Activated CD4-positive, alpha-beta memory T cell treated with anti-CD3 and anti-CD28 coated beads, Interleukin-2, amount 10 ng/mL, durations not matched to agents 7 days and 5 days (primary cell): ENCODE data around the gene SPG21. TPM values are rescaled to one million over a fixed set of nuclear protein-coding genes. Genes with fewer than 3 reads are reported as not detected.

Source experiments
- CTCF ChIA-PET: fragments of 350-600 bp; sonication (Branson Sonifier 250); formaldehyde crosslinking; loops from one replicate; lab custom pipeline; 2021; ENCODE audit warnings: antibody characterized with exemption, inconsistent platforms; lab: Charles Lee
- POLR2A ChIA-PET: fragments of 350-600 bp; sonication (Branson Sonifier 250); formaldehyde crosslinking; loops from one replicate; lab custom pipeline; 2021; ENCODE audit warnings: antibody characterized with exemption; lab: Charles Lee
- DNase-seq: peaks from one replicate; pipeline ENCODE4 v3.0.0-alpha.2; 2020
- H3K27ac Mint-ChIP-seq: one replicate; pipeline ENCODE4 v1.8.0; 2021; ENCODE audit warnings: mild to moderate bottlenecking, mixed read lengths
- H3K27me3 Mint-ChIP-seq: one replicate; pipeline ENCODE4 v1.8.0; 2021; ENCODE audit warnings: mixed read lengths
- H3K36me3 Mint-ChIP-seq: one replicate; pipeline ENCODE4 v1.8.0; 2021; ENCODE audit warnings: low read depth, mixed read lengths
- H3K4me1 Mint-ChIP-seq: one replicate; pipeline ENCODE4 v1.8.0; 2021; ENCODE audit warnings: mixed read lengths
- H3K4me3 Mint-ChIP-seq: one replicate; pipeline ENCODE4 v1.8.0; 2021; ENCODE audit warnings: mild to moderate bottlenecking, mixed read lengths
- H3K9me3 Mint-ChIP-seq: one replicate; pipeline ENCODE4 v1.8.0; 2021; ENCODE audit warnings: mixed read lengths
- total RNA-seq, 2 experiments: library from RNA; stranded (reverse); gene quantifications; one replicate each; pipeline ENCODE4 v1.2.3, GENCODE V29; 2021

Gene SPG21, protein sequence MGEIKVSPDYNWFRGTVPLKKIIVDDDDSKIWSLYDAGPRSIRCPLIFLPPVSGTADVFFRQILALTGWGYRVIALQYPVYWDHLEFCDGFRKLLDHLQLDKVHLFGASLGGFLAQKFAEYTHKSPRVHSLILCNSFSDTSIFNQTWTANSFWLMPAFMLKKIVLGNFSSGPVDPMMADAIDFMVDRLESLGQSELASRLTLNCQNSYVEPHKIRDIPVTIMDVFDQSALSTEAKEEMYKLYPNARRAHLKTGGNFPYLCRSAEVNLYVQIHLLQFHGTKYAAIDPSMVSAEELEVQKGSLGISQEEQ
- total RNA-seq = 10 to 100 TPM; 55.6 to 57.2 TPM

DNA sequence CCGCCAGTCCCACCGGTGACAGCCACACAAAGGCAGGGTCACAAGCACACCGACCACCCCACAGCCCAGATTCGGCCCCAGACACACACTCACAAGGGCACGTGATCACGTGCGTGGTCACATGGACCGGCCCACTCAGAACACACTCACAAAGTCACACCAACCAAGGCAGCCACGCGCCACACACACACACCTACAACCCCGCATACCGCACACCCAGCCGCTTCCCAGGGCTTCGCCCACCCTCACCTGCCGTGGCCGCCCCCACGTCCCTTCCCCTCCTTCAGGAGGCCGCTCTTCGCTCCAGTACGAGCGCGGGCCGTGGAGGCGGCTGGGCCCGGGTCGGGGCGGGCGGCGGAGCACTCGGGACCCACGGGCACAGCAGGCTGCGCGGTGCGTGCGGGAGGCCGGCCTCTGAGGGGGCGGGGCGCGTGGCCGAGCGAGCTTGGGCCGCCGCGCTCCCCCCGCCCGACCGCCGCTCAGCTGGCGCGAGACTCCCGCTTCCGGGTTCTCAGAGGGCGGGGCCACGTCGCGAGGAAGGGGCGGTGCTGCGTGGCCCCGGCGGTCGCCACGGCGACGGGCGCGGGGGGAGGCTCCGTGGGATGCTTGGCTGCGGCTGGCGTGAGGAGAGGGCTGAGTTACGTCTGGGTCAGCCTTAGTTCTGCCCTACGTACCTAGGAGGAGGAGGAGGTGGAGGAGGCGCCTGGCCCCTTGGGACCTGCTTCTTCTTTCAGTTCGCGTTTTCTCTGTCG lies at the start of gene SPG21:
TSS of gene SPG21 (minus strand) at position 499 of the 752 bp plus-strand sequence. CDS start 6,345 bp downstream, outside the sequence.
- POLR2A ChIA-PET = interaction anchor here (0.6 to 4.7 kb wide), 14 partner anchors 8 to 896 kb away, joined by 3 to 28 read pairs (median 4); partner anchors contain the start of genes CIAO2A, CLPX, PARP16 and RNU5B-1
- H3K27ac Mint-ChIP-seq = peak within 1 kb of the TSS; percentile 88
- H3K36me3 Mint-ChIP-seq = peaks cover 13% of the 10 kb centered on the region
- CTCF ChIA-PET = interaction anchor here (1.4 to 1.6 kb wide), 2 partner anchors 9 to 19 kb away, joined by 3 to 4 read pairs; no protein-coding TSS in a partner anchor
- H3K9me3 Mint-ChIP-seq = no peaks in the 10 kb centered on the region
- peak within 1 kb of the TSS; percentile 99 for H3K4me3 Mint-ChIP-seq
- H3K27me3 Mint-ChIP-seq = no peaks in the 10 kb centered on the region
- peaks cover 56% of the 10 kb centered on the region for H3K4me1 Mint-ChIP-seq
- peak; percentile 94 for DNase-seq

DNA sequence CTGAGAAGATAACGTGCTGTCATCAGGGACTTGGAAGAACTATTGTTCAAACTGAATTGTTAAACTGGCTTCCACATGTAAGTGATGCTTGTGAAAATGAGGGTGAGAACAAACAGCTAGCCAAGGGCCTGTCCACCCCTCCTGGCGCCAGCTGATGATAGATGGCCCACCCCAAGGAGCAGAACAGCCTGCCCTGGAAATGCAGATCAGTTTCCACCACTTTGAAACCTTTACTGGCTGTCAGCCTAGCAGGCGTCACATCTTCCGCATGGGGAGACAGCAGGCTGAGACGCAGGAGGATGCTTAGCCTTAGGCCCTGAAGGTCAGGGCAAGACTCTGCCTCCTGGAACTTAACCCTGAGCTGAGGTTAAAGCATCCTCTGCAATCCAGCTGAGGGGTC lies 49.1 kb upstream of the SPG21 start:
- no peak overlapping the region for H3K4me3 Mint-ChIP-seq
- H3K9me3 Mint-ChIP-seq = no peaks in the 10 kb centered on the region
- DNase-seq = no peak
- peaks cover 11% of the 10 kb centered on the region for H3K27me3 Mint-ChIP-seq
- POLR2A ChIA-PET = no interaction called here
- peaks cover 1% of the 10 kb centered on the region for H3K4me1 Mint-ChIP-seq
- H3K27ac Mint-ChIP-seq = no peak overlapping the region
- H3K36me3 Mint-ChIP-seq = no peaks in the 10 kb centered on the region
- CTCF ChIA-PET = interaction anchor here (1.7 kb wide), 1 partner anchor 17 kb away, joined by 3 read pairs; no protein-coding TSS in a partner anchor

DNA sequence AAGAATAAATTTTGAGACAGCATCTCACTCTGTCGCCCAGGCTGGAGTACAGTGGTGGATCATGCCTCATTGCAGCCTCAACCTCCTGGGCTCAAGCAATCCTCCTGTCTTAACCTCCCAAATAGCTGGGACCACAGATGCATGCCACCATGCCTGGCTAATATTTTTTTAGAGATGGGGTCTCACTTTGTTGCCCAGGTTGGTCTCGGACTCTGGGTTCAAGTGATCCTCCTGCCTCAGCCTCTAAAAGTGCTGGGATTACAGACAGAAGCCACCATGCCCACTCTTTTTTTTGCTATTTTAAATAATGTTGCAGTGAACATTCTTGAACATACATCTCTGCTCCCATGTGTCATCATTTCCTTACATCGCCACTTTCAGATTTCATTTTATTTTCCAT lies 48.7 kb upstream of the SPG21 start:
- H3K36me3 Mint-ChIP-seq = no peaks in the 10 kb centered on the region
- peaks cover 10% of the 10 kb centered on the region for H3K27me3 Mint-ChIP-seq
- no peak overlapping the region for H3K4me3 Mint-ChIP-seq
- H3K9me3 Mint-ChIP-seq = no peaks in the 10 kb centered on the region
- peaks cover 4% of the 10 kb centered on the region for H3K4me1 Mint-ChIP-seq
- CTCF ChIA-PET = interaction anchor here (1.7 kb wide), 1 partner anchor 17 kb away, joined by 3 read pairs; no protein-coding TSS in a partner anchor
- no peak for DNase-seq
- H3K27ac Mint-ChIP-seq = no peak overlapping the region
- POLR2A ChIA-PET = no interaction called here

DNA sequence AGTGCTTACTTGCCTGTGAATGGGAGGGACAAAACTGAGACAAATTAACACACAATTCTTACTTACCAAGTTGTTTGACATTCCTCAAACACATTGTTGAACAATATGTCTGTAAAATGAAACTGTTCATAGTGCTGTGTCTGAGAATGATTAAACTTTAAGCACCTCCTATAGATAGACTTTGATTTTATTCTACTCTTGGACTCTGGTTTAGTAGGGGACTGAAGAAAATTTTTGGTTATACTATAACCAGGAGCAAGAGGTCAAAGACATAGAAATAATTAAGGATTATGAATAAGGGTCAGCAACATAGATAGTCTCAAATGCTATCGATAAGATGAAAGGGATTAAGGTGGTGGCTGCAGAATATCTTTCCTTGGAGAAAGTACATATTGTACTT lies 47.6 kb upstream of the SPG21 start:
- Mint-ChIP-seq H3K9me3 (no peaks in the 10 kb centered on the region), H3K27me3 (peaks cover 12% of the 10 kb centered on the region), H3K36me3 (no peaks in the 10 kb centered on the region), H3K4me1 (peaks cover 8% of the 10 kb centered on the region), H3K4me3 (no peak overlapping the region), H3K27ac (no peak overlapping the region)
- no peak for DNase-seq
- ChIA-PET POLR2A (no interaction called here), CTCF (no interaction called here)

DNA sequence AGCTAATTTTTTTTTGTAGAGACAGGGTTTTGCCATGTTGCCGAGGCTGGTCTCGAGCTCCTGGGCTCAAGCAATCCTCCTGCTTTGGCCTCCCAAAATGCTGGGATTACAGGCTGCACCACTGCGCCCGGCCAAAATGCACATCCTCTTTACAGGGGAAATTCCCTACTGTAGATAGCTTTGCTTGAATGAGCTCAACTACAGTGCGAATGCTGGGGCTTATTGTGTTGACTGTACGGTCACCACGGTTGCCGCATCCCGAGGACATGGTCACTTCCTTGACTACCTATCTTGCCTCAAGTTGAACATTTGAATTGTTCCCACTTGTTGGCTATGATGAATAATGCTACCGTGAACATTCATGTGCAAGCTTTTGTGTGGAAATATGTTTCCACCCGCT lies 45.0 kb upstream of the SPG21 start:
- no peaks in the 10 kb centered on the region for H3K36me3 Mint-ChIP-seq
- H3K27ac Mint-ChIP-seq = no peak overlapping the region
- no peak for DNase-seq
- H3K4me3 Mint-ChIP-seq = no peak overlapping the region
- peaks cover 18% of the 10 kb centered on the region for H3K27me3 Mint-ChIP-seq
- H3K9me3 Mint-ChIP-seq = no peaks in the 10 kb centered on the region
- POLR2A ChIA-PET = interaction anchor here (1.5 to 2.0 kb wide), 2 partner anchors 14 to 270 kb away, joined by 5 to 10 read pairs; partner anchors contain the start of gene RNU5B-1
- CTCF ChIA-PET = interaction anchor here (0.6 to 1.7 kb wide), 6 partner anchors 21 to 545 kb away, joined by 3 to 10 read pairs (median 4); partner anchors contain the start of gene CLPX
- peaks cover 8% of the 10 kb centered on the region for H3K4me1 Mint-ChIP-seq

DNA sequence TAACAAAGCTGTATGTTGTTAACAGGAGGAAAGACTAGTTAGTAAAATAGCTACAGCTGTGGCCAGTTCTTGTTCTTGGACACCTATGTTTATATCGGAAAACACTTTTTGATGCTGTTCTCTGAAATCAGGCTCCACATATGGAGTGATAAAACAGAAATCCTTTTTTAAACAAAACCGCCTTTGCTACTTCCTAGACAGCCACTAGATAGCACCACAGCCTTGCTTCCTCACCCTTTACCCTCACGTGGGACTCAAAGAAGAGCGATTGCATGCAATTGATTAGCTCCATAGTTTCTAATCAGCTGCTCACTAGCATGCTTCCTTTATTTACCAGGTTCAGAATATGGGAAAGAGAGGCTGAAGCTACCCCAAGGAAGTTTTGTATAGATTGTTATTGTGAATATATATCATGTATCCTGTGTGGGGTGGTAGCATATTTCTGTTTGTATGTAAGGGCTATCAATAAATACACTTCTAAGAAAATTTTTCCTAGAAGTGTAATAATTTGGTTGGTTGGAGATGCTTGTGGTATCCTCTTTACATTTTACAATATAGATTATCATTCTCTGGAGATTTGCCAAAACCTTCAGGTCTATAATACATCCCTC lies 44.0 kb upstream of the SPG21 start:
- peak; percentile 45 for DNase-seq
- CTCF ChIA-PET = interaction anchor here (0.6 to 1.7 kb wide), 19 partner anchors 8 to 352 kb away, joined by 3 to 14 read pairs (median 4); partner anchors contain the start of genes SLC51B and UBAP1L
- POLR2A ChIA-PET = interaction anchor here (1.0 to 2.0 kb wide), 4 partner anchors 9 to 271 kb away, joined by 3 to 10 read pairs (median 4); partner anchors contain the start of gene RNU5B-1
- Mint-ChIP-seq H3K4me3 (no peak overlapping the region), H3K9me3 (no peaks in the 10 kb centered on the region), H3K27me3 (peaks cover 18% of the 10 kb centered on the region), H3K27ac (no peak overlapping the region), H3K36me3 (no peaks in the 10 kb centered on the region), H3K4me1 (peaks cover 8% of the 10 kb centered on the region)

DNA sequence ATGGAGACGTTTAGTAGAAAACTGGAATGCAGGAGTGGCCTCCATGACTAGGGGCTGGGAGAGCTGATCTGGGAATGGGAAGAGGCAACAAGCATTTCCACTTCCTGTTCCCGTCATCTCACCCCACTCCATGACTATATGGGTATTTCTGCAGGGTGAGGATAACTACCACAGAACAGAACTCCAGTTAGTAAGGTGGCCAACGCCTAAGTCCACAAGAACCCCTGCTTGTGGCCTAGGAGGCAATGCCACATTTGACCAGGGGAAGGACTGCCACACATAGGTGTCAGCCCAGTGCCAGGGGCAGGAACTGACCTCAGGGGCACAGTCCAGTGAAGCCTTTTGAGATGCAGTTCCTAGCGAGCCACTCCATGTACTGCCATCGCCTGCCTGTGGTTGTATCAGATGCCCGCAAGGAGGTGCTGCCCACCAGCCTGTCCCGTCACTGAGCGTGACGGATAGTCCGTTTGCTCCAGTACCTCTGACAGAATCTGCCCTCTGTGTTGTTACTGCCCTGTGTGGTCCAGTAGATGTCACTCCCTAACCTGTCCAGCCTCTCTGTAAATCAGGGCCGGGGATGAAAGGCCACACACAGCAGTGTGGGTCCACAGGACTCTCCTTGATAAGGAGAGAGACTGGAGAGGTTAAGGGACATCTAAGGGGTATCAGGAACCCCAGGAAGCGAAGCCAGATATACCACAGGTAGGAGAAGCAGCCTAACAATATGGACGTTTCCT lies 43.3 kb upstream of the SPG21 start:
- Mint-ChIP-seq H3K27ac (no peak overlapping the region), H3K4me3 (no peak overlapping the region), H3K27me3 (peaks cover 18% of the 10 kb centered on the region), H3K9me3 (no peaks in the 10 kb centered on the region), H3K4me1 (peaks cover 15% of the 10 kb centered on the region), H3K36me3 (no peaks in the 10 kb centered on the region)
- peak; percentile 46 for DNase-seq
- ChIA-PET POLR2A (interaction anchor here (1.0 to 2.0 kb wide), 4 partner anchors 10 to 272 kb away, joined by 3 to 10 read pairs (median 4); partner anchors contain the start of gene RNU5B-1), CTCF (interaction anchor here (0.9 to 1.7 kb wide), 13 partner anchors 8 to 352 kb away, joined by 3 to 14 read pairs (median 4); partner anchors contain the start of gene SLC51B)

DNA sequence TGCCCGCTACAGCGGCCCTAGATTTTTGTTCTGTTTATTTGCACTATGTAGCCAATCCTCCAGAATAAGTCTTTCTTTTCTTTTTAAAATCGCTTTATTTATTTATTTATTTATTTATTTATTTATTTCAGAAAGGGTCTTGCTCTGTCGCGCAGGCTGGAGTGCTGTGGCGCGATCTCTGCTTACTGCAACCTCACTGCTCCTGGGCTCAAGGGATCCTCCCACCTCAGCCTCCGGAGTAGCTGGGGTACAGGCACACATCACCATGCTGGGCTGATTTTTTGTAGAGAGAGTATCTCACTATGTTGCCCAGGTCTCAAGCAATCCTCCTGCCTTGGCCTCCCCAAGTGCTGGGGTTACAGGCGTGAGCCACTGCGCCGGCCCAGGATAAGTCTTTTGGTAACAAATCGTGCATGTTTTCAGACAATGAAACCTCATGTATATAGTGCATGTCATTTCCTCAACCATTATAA lies 40.1 kb upstream of the SPG21 start:
- POLR2A ChIA-PET = no interaction called here
- CTCF ChIA-PET = interaction anchor here (1.8 kb wide), 1 partner anchor 49 kb away, joined by 8 read pairs; no protein-coding TSS in a partner anchor
- no peak for DNase-seq
- Mint-ChIP-seq H3K4me3 (peak overlapping the region; percentile 65), H3K27me3 (peaks cover 18% of the 10 kb centered on the region), H3K27ac (no peak overlapping the region), H3K36me3 (peaks cover 14% of the 10 kb centered on the region), H3K4me1 (peaks cover 23% of the 10 kb centered on the region), H3K9me3 (no peaks in the 10 kb centered on the region)

DNA sequence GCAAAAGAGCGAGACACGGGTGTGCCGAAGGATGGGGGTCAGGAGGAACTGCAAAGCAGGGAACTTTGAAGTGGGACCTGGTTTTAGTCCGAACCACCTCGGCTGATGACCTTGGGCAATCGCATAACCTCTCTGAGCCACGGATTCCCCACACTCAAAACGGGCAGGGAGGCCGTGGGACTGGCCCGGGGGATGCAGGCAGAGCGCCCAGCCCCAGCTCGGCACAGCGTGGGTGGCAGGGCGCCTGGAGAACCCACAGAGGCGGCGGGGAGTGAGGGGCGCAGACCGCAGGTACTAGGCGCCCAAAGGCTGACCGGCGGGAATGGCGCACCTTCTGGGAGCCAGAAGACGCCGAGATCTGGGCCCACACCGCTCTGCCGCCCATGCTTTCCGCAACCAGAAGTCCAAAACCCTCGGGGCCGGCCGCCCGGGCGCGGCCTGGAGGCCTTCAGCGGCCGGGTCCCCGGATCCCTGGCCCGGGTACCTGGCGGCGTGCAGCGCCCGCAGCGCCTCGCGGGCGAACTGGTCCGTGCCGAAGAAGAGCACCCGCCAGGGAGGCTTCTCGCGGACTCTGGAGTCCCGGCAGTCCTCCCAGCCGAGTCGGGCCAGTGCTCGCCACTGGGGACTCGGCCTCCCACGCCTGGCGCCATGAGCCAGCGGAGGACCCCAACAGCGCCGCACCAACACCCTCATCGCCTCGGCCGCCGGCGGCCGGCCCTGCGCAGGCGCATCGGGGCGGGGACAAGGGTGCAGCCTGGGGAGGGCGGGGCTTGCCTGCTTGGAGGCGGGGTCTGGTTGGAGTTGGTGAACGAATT lies 39.4 kb upstream of the SPG21 start, which contains the start of gene MTFMT:
TSS of gene MTFMT (minus strand) at position 719 of the 815 bp plus-strand sequence. CDS start at position 693, 26 bp downstream.
- peak; percentile 93 for DNase-seq
- peak within 1 kb of the TSS; percentile 81 for H3K4me3 Mint-ChIP-seq
- no peaks in the 10 kb centered on the region for H3K9me3 Mint-ChIP-seq
- H3K27me3 Mint-ChIP-seq = peaks cover 18% of the 10 kb centered on the region
- CTCF ChIA-PET = no interaction called here
- peaks cover 18% of the 10 kb centered on the region for H3K36me3 Mint-ChIP-seq
- POLR2A ChIA-PET = no interaction called here
- peak within 1 kb of the TSS; percentile 48 for H3K27ac Mint-ChIP-seq
- peaks cover 24% of the 10 kb centered on the region for H3K4me1 Mint-ChIP-seq

DNA sequence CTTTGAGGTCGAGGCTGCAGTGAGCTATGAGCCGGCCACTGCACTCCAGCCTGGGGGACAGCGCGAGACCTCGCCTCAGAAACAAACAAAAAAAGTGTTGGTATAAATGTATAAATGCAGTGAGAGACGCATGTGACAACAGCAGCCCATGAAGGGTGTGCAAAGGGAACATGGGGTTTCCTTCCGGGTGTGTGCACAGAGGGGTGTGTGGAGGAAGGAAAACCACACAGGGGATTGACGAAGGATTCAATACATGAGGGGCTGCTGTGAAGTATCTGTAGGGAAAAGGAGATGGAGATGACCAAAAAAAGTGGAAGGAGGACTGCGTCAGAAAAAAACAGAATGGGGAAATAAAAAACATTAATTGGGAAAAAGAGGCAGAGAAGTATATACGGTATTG lies 38.6 kb upstream of the SPG21 start:
- Mint-ChIP-seq H3K36me3 (peaks cover 24% of the 10 kb centered on the region), H3K27ac (peak overlapping the region; percentile 48), H3K4me3 (peak overlapping the region; percentile 81), H3K27me3 (peaks cover 18% of the 10 kb centered on the region), H3K4me1 (peaks cover 20% of the 10 kb centered on the region), H3K9me3 (no peaks in the 10 kb centered on the region)
- POLR2A ChIA-PET = interaction anchor here (1.4 kb wide), 1 partner anchor 13 kb away, joined by 4 read pairs; no protein-coding TSS in a partner anchor
- CTCF ChIA-PET = no interaction called here
- peak; percentile 23 for DNase-seq

DNA sequence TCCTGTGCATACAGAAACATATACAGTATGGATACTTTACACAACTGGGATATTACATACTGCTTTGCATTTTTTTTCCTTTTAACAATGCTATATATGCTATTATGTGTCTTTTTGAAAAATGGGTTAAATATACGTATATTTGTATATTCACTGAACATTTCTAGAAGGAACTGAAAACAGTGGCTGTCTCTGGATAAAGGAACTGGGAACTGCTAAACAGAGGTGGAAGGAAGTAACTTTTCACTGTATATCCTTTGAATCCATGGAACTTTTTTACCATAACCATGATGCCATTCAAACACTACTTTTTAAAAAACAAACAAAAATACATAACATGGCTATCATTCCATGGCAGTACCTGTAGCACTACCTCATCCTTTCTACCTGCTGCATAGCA lies 37.9 kb upstream of the SPG21 start:
- ChIA-PET CTCF (no interaction called here), POLR2A (interaction anchor here (1.4 kb wide), 1 partner anchor 12 kb away, joined by 4 read pairs; no protein-coding TSS in a partner anchor)
- H3K4me3 Mint-ChIP-seq = peak overlapping the region; percentile 81
- H3K9me3 Mint-ChIP-seq = no peaks in the 10 kb centered on the region
- H3K4me1 Mint-ChIP-seq = peaks cover 16% of the 10 kb centered on the region
- H3K36me3 Mint-ChIP-seq = peaks cover 26% of the 10 kb centered on the region
- H3K27ac Mint-ChIP-seq = no peak overlapping the region
- H3K27me3 Mint-ChIP-seq = peaks cover 16% of the 10 kb centered on the region
- DNase-seq = no peak
